CD4-positive, alpha-beta T cell treated with Interleukin-4 for 1 hour (primary cell): ENCODE results near the gene RNF10.
A peak's percentile ranks its signal among the peaks of the same experiment; 100 is the strongest.
"Not testable (repeated sequence)": the region's sequence is repeated elsewhere in the genome, so short reads cannot be mapped to it uniquely, and the experiment has no call there.

Experiments used
- DNase-seq, 2 donors: peaks; one replicate each; pipeline ENCODE4 v3.0.0-alpha.2; 2020 to 2022

Gene RNF10

DNA sequence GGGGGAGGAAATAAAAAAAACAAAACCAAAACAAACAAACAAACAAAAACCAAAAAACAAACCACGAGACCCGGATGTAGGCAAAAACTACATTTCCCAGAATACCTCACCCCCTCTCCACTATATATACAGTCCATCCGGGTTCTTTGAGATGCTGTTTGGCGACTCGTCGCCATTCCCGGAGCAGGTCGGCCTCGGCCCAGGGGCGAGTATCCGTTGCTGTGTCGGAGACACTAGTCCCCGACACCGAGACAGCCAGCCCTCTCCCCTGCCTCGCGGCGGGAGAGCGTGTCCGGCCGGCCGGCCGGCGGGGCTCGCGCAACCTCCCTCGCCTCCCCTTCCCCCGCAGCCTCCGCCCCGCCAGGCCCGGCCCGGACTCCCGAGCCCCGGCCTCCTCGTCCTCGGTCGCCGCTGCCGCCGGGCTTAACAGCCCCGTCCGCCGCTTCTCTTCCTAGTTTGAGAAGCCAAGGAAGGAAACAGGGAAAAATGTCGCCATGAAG, at the start of gene RNF10:
Gene RNF10, plus strand, starts transcription at position 154 of the 500 bp plus-strand sequence. CDS start 456 bp downstream, outside the sequence.
- peak; percentile 81 to 93 for DNase-seq

DNA sequence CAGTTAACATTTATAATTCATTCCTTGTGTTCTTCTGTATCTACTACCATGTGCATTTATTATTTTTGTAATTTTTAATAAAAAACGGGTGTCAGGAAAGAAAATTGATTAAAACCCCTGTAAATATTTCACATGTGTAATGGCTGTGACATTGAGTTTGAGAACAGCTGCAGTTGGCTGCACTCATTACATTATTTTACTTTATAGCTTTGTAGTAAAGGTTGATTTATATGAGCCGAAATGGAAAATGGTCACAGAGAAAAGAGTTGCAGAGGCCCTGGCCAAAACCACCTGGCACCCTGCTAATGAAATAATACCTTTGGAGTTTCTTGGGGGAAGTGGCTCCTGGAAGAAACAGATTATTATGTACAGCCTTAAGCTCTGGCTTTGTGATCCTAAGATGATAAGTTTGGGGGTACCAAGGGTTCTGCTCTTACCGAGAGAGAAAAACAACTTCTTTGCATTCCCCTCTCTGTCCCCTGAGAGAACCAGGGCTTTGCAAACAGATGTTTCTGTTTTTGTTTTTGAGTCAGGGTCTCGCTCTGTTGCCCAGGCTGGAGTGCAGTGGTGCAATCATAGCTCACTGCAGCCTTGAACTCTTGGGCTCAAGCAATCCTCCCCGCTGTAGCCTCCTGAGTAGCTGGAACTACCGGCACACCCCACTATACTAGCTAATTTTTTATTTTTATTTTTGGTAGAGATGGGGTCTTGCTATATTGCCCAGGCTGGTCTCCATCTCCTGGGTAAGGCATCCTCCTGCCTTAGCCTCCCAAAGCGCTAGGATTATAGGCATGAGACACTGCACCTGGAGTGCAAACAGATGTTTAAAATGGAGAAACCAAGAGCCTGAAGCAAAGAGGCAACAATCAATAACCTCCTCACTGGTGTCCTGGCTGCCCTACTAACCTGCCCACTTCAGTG, 47.9 kb upstream of the RNF10 start:
- no peak for DNase-seq

DNA sequence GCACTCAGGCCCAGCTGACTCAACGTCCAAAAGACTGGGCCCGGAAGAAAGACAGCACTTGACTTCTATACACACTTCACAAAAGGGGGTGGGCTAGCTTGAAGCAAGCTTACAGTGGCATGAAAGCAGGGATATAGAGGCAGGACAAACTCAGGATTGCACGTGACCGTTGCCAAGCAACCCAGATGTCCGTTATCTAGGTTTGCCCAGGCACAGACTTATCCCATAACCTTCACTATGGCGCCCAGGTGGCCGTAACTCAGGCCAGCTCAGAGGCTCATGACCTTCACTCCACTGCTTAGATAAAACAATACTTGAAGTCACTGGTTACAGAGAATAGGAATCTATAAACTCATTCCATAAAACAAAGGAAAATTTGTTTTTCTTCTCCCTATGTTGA, 46.6 kb upstream of the RNF10 start:
- not testable (repeated sequence) for DNase-seq

DNA sequence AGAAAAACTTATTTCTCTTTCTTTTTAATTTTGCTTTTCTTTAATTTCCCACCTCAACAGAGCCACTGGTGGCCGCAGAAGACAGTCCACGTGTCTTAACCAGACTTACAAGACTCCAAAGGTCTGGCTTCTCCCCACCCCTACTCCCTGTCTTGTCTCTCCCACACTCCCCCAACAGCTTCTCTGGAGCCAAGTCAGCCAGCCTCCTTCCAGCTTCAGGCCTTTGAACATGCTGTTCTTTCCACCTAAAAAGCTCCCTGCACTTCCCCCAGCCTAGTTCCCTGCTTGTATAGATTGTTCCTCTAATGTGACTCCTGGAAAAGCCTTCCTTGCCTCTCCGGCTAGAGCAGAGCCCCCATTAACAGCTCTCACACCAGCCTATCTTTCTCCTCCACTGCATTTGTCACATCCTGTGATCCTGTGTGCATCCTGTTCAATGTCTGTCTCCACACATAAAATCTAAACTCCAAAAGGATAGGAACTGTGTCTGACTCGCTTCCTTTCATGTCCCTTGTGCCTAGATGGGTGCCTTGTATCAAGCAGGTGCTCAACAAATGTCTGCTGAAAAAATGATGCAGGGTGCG, 46.0 kb upstream of the RNF10 start:
- no peak for DNase-seq

DNA sequence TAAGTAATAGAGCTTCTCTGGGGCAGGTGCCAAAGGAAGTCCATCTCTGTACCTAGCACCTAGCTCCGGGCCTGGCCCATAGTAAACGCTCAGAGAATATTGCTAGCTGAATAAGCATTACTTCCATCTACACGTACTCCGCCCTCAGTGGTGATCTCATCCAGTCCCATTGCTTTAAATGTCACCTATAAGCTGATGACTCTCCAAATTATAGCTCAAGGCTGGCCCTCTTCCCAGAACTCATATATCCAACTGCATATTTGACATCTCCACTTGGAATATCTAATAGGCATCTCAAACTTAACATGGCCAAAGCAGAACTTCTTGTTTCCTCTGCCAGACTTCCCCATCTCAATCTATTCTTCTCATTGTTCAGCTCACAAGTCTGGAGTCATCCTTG, 45.1 kb upstream of the RNF10 start:
- no peak for DNase-seq

DNA sequence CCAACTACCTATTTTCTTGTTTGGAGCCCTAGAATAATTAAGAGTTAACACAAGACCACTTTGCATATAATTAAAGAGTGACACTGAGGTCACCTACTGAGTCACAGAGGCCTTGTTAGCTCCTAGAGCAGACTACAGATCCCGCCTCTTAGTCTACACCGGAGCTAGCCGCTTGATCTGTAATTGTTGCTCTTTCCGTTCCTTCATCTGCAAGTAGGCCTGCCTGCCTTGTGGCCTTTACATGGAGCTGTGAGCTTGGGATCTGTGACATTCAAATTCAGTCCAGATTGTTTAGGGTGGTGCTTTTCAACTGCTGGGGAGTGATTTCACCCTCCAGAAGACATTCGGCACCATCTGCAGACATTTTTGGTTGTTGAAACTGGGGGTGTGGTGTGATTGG, 43.8 kb upstream of the RNF10 start:
- no peak for DNase-seq

DNA sequence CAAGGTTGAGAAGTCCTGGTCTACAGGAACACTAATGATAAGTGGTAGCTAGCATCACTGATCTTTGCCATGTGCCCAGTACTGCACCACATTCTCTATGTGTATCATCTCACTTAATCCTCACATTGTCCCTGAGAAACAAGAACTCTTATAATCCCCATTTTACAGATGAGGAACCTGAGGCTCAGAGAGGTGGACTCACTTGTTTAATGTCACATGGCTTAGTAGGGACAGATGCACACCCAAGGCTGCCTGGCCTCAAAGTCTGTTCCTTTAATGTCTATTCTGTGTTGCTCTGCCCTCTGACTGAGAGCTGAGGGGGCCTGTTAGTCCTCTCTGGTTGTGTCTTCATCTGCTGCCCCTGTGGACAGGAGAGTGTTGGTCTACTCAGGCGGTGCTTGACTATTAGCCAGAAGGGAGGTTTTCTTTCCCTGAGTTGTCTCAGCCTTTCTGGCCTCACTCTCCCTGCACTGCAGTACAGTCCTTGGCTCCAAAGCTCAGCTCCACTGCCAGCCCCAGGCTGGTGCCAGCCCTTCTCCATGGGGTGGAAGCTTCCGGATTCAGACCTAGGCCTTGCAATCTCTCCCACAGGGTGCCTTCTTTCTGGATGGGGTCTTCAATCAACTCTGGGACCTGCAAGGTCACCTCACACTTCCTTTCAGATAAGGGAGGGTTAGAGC, 43.2 kb upstream of the RNF10 start:
- DNase-seq = no peak

DNA sequence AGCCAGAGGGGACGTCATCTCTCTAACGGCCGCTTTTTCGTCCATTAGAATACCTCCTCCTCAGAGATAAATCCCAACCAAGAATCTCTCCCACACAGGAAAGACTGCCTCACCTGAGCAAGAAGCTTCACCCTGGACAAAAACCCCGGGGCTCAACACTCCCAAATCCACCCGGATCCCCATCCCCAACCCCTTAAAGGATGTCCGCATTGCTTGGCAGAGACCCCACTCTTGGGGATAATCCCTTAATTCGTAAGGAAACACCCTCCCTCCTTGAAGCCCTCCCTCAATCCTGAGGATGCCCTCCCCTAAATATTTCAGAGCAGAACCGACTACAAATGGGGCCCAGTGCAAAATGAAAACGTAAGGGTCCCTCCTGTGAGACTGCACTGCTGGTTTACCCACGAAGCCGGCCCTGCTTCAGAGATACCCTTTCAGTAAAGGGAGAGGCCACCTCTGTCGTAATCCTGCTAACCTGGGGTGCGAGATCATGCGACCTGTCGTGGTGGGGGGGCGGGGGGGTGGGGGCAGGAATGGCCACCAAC, 38.9 kb upstream of the RNF10 start:
- no peak for DNase-seq

DNA sequence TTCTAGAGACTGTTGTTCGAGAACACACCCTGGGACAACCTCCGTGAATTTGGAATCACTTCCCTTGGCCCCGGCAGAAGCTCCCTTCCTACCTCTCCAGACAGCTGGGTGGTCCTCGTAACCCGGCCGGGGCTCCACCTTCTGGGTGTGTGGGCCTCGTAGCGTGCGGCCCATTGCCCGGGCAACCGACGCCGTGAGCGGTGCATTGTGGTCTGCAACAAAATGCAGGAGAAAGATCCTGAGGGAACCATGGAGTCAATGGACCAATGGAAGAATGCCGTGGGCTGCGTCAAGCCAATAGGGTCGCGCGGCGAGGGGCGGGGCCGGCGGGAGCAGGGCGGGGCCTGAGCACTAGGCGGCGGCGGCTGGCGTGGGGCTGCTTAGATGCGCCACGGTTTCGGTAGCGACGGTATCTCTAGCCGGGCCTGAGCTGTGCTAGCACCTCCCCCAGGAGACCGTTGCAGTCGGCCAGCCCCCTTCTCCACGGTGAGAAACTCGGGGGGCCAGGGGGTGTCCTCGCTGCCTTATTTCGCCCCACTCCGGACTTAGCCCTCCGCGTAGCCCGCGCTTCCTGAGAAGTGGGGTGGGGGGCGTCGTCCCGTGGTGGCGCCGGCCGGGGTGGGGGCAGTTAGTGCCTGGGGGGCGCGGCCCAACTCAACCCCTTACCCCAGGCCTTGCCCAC, 38.3 kb upstream of the RNF10 start, which contains the start of gene DYNLL1:
Gene DYNLL1, plus strand, starts transcription at position 383 of the 682 bp plus-strand sequence. CDS start 309 bp downstream, outside the sequence.
- peak; percentile 96 to 98 for DNase-seq

DNA sequence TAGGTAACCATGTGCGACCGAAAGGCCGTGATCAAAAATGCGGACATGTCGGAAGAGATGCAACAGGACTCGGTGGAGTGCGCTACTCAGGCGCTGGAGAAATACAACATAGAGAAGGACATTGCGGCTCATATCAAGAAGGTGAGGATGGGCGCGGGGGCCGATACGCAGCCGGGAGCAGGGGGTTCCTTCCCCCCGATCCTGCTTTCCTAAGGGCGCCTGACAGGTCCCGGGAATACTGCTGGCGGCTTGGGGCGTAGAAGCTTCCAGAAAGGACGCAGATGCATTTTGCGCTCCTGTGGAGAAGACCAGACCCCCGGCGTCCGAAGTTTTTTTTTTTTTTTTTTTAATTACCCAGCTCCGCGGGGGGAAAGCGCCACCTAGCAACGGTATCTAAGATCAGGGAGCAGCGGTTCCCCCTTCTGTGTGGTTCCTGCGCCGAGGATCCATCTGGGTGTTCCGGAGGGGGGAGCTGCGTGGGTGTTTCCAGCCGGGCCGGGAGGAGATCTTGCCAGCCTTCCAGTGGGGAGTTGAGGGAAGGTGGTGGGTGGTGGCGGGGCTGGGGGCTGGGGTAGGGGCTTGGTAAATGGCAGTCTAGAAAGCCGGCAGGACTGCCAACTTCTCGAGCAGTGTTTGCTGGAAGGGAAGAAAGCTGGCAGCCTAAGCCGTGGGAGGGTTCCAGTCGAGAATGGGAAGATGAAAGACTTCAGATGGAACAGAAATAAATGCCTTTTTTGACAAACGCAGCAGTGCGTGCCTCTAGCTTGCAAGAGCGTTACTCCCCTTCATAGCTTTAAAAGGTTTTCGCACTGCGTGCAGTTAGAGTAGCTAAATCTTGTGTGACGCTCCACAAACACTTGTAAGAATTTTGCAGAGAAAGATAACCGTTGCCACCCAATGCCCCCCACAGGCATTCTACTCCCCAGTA, 37.5 kb upstream of the RNF10 start:
- DNase-seq = peak; percentile 51 to 66

DNA sequence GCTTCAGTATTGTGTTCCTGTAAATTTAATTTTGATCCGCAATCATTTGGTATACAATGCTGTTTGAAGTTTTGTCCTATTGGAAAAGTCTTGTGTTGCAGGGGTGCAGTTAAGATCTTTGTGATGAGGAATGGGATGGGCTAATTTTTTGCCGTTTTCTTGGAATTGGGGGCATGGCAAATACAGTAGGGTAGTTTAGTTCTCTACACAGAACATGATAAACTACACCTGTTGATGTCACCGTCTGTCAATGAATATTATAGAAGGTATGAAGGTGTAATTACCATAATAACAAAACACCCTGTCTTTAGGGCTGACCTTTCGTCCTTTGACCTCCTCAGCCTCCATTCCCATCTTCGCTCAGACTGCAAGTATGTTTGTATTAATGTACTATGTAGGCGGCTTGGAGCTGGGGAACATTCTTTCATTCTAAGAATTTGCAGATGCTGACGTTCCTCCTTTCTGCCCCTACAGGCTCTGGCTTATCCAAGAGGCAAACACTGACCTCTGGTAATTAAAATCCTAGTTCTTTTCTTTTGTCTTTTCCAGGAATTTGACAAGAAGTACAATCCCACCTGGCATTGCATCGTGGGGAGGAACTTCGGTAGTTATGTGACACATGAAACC, 36.5 kb upstream of the RNF10 start:
- no peak for DNase-seq

DNA sequence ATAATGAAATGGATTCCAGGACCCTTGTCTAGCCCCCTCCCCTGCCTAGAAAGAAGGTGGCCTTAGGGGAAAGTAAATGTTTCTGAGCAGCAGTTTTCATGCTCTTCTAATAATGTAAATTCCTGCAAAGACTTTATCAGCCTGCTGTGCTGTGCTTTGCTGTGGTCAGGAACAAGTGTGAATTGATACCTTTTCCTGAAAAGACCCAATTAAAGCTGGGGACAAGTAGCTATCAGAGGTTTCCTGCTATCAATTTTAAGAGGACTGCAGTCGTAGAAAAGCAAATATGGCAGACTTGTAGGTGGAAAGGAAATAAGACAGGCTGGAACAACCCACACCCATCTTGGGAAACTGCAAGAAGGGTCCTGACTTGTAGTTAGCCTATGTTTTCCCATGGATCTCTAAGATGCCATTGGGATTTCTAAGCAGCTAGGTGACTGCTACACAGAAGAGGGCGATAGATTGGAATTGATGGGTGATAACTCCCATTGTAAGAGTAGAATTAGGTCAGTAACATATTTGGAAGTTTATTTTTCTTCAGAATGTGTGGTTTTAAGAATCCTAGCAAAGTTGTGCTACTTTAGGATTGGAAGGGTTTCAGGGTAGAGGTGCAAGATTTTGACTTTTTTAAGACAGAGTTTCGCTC, 35.2 kb upstream of the RNF10 start:
- no peak for DNase-seq

DNA sequence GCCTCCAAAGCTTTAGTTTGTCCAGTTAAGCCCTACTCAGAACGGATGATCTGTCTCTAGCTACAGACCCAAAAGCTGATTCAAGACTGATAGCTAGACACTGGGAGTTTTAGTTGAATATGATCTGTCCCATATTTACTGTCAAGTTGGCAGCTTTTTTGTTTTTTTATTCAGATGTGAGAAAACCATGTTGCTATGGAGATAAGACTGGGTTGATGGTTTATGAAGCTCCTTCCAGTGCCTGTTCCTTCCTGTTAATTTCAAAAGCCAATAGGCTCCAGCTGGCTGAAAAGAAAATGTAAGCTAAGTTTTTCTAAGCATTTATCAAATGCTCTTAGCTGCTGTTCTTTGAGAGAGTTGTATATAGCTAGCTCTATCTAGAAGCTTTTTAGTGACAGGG, 33.6 kb upstream of the RNF10 start:
- no peak for DNase-seq

DNA sequence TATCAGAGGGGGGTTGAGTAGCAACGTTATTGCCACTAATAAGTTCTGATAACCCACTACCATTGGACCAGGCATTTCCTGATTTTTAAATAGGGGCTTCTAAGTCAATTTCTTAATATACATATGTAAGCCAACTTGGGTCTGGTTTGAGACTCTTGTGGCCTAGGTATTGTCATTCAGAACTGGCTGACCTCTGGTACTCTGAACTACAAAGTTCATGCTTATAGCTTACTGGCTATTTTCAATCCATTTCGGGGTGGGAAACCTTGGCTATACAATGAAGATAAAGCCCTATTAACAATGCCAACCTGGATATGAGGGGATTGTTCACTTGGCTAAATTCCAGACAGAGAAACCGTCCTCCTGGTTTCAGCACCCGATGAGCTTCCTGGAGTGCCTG, 29.6 kb upstream of the RNF10 start:
- DNase-seq = no peak

DNA sequence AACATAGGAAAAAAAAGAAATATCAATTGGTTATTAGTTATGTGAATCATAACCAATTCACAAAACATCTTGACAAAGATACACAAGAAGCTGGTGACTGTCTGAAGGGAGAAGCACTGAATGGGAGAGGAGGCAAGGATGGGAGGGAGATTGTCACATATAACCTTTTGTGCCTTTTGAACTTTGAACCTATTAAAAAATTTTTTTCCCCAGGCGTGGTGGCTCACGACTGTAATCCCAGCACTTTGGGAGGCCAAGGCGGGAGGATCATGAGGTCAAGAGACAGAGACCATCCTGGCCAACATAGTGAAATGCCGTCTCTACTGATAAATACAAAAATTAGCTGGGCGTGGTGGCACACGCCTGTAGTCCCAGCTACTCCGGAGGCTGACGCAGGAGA, 25.6 kb upstream of the RNF10 start:
- no peak for DNase-seq

DNA sequence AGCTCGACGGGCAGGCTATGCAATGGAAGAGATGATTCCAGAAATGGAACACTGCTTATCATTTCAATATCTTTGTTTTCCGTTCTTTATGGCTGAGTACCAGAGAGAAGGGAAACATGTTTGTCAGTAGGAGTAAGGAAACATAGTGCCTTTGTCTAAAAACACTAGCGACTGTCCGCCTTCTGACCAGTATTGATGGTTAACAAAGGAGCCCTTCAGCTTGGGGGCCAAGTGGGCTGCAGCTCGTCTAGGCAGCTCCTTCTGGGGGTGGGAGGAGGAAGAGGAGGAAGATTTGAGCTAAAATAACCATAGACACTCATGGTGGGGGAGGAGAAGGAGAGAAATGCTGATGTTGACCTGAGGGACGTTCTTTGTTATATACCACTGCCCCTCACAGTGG, 20.2 kb upstream of the RNF10 start:
- no peak for DNase-seq

DNA sequence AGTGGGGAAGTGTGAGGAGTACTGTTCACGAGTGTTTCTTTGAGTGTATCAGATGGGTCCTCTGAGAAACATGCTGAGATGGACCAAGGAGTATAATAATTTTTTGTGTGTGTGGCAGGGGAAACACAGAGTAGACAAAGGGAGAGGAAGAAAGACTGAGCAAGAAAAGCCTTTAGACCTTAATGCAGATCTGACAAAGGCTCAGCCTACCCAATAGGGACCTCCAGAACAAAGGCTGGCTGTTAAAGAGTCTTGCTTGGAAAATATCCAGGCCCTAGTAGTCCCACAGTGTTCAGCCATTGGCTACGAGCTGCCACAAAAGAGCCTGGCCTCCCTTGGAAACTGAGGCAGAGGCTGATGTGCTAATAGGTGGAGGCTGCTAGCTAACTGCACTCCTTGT, 18.7 kb upstream of the RNF10 start:
- no peak for DNase-seq

DNA sequence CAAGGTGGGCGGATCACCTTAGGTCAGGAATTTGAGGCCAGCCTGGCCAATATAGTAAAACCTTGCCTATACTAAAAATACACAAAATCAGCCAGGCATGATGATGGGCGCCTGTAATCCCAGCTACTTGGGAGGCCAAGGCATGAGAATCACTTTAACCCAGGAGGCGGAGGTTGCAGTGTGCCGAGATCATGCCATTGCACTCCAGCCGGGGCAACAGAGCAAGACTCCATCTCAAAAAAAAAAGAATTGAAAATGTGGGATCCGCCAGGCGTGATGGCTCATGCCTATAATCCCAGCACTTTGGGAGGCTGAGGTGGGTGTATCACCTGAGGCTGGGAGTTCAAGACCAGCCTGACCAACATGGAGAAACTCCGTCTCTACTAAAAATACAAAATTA, 14.8 kb upstream of the RNF10 start:
- DNase-seq = not testable (repeated sequence)

DNA sequence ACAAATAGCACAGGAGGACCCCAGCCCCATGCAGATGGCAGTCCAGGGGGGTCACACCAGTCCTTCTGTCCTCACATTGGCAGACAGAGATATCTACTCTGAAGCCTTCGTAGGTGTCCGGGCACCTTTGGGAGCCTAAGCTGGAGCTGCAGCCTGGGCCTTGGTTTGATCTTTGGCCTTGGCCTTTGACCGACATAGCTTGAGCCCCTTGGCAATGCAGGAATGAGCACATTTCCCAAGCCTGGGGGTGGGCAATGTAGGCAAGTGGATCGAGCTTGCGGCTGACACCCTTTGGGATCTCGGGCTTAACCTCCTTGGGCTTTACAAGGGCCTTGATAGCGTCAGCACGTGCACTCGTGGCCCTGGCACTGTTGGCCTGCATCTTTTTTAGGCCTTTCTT, 11.6 kb upstream of the RNF10 start:
- no peak for DNase-seq

DNA sequence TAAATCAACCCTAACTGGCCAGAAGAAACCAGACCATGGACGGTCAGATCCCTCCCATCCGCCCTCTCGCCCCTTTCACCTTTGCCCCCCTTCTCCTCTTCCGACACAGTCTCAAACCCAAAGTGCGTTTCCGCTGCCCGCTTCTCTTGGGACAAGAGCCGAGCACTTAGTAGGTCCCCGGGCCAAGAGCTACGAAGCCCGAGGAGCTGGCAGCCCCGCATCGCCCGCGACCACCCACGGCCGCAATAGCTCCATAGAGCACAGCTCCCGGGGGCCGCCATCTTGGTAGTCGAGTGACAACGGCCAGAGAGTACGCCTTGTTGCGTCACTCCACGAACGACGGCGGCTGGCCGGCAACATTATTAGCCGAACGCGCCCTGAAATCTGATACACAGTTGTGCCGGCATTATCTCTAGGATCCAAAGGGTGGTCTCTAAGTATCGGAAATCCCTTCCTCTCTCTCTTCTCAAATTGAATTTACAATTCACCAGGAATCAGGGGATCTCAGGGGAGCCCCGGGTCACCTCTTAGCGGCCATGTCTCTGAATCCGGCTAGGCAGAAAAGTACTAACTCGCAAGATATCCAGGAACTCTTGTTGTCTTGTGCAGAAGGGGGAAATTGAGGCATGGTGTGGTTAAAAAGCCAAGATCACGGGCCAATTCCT, 5.2 kb upstream of the RNF10 start, which contains the start of gene COQ5:
Gene COQ5, minus strand, starts transcription at position 298 of the 665 bp plus-strand sequence. Its CDS starts 17 bp downstream, at position 281.
- DNase-seq = peak; percentile 87 to 89
